ENCODE results near the gene CLDN10.
"Not testable (repeated sequence)": the region's sequence is repeated elsewhere in the genome, so short reads cannot be mapped to it uniquely, and the experiment has no call there.

Gene CLDN10

GRCh38 chr13:95541911-95542474, 10.5 kb upstream of the CLDN10 start:
- no peak for DNase-seq

GRCh38 chr13:95544293-95544692, 8.2 kb upstream of the CLDN10 start:
- DNase-seq, result no peak

GRCh38 chr13:95546919-95547318, 5.6 kb upstream of the CLDN10 start:
- DNase-seq, result no peak

- DNase-seq, result no peak
These were observed 4.9 kb upstream of the CLDN10 start for GRCh38 chr13:95547531-95548167.

- no peak for DNase-seq
These were observed 347 bp upstream of the CLDN10 start for GRCh38 chr13:95552208-95552538.

GRCh38 chr13:95553581-95554385, 1.3 kb downstream of the CLDN10 start:
- DNase-seq, result peak; percentile 60

- DNase-seq, result no peak
These were observed 4.5 kb downstream of the CLDN10 start for GRCh38 chr13:95557013-95557412.

- no peak for DNase-seq
These were observed 6.6 kb downstream of the CLDN10 start for GRCh38 chr13:95559100-95559499.

- no peak for DNase-seq
These were observed 7.9 kb downstream of the CLDN10 start for GRCh38 chr13:95560387-95560786.

- DNase-seq, result no peak
These were observed 11.6 kb downstream of the CLDN10 start for GRCh38 chr13:95564091-95564490.

GRCh38 chr13:95564733-95565291, 12.3 kb downstream of the CLDN10 start:
- no peak for DNase-seq

- not testable (repeated sequence) for DNase-seq
These were observed 13.2 kb downstream of the CLDN10 start for GRCh38 chr13:95565758-95566157.

- DNase-seq, result no peak
These were observed 15.6 kb downstream of the CLDN10 start for GRCh38 chr13:95568131-95568530.

GRCh38 chr13:95570016-95570415, 17.5 kb downstream of the CLDN10 start:
- no peak for DNase-seq

- no peak for DNase-seq
These were observed 19.4 kb downstream of the CLDN10 start for GRCh38 chr13:95571941-95572340.

- DNase-seq, result no peak
These were observed 20.7 kb downstream of the CLDN10 start for GRCh38 chr13:95573221-95573620.

GRCh38 chr13:95579303-95579702, 26.8 kb downstream of the CLDN10 start:
- no peak for DNase-seq

- DNase-seq, result no peak
These were observed 33.3 kb downstream of the CLDN10 start for GRCh38 chr13:95585867-95586266.

- DNase-seq, result no peak
These were observed 35.6 kb downstream of the CLDN10 start for GRCh38 chr13:95588134-95588533.

- no peak for DNase-seq
These were observed 36.2 kb downstream of the CLDN10 start for GRCh38 chr13:95588721-95589120.

- DNase-seq, result no peak
These were observed 40.9 kb downstream of the CLDN10 start for GRCh38 chr13:95593462-95593861.

- no peak for DNase-seq
These were observed 44.2 kb downstream of the CLDN10 start for GRCh38 chr13:95596701-95597100.

GRCh38 chr13:95601216-95601615, 48.7 kb downstream of the CLDN10 start:
- no peak for DNase-seq

GRCh38 chr13:95601906-95602305, 49.4 kb downstream of the CLDN10 start:
- no peak for DNase-seq

All from retina (tissue), 1 donor.